Amniotic epithelial cell (primary cell): ENCODE data around the gene ZNF740.
"Not testable (repeated sequence)": the region's sequence is repeated elsewhere in the genome, so short reads cannot be mapped to it uniquely, and the experiment has no call there.

Experiments used
- DNase-seq: peaks from one replicate; pipeline ENCODE4 v3.0.0-alpha.2; 2010; ENCODE audit warnings: low read depth

ZNF740 gene

GRCh38 chr12:53180220-53180930 is at the start of gene ZNF740, which contains the start of gene CSAD:
Gene ZNF740 (plus strand): TSS chr12:53180722. CDS start chr12:53181984, 1,262 bp downstream.
Gene CSAD (minus strand): TSS chr12:53180925. CDS start chr12:53173470, 7,455 bp downstream.
- DNase-seq, result peak; percentile 97

GRCh38 chr12:53131844-53132243 is 48.7 kb upstream of the ZNF740 start:
- no peak for DNase-seq

GRCh38 chr12:53133722-53134121 is 46.8 kb upstream of the ZNF740 start:
- DNase-seq, result no peak

GRCh38 chr12:53143355-53143754 is 37.2 kb upstream of the ZNF740 start:
- no peak for DNase-seq

- DNase-seq, result peak; percentile 97
These were observed 34.9 kb upstream of the ZNF740 start for GRCh38 chr12:53145383-53146260.

- DNase-seq, result no peak
These were observed 33.3 kb upstream of the ZNF740 start for GRCh38 chr12:53147181-53147580.

GRCh38 chr12:53147653-53148052 is 32.9 kb upstream of the ZNF740 start:
- DNase-seq, result no peak

- no peak for DNase-seq
These were observed 29.5 kb upstream of the ZNF740 start for GRCh38 chr12:53151039-53151438.

GRCh38 chr12:53152390-53152789 is 28.1 kb upstream of the ZNF740 start:
- no peak for DNase-seq

- peak; percentile 60 for DNase-seq
These were observed 21.2 kb upstream of the ZNF740 start for GRCh38 chr12:53159195-53159839.

- DNase-seq, result no peak
These were observed 20.5 kb upstream of the ZNF740 start for GRCh38 chr12:53160000-53160399.

- no peak for DNase-seq
These were observed 19.8 kb upstream of the ZNF740 start for GRCh38 chr12:53160673-53161072.

- DNase-seq, result no peak
These were observed 19.2 kb upstream of the ZNF740 start for GRCh38 chr12:53161119-53161911.

GRCh38 chr12:53163008-53163407 is 17.5 kb upstream of the ZNF740 start:
- not testable (repeated sequence) for DNase-seq

- no peak for DNase-seq
These were observed 13.7 kb upstream of the ZNF740 start for GRCh38 chr12:53166837-53167236.

GRCh38 chr12:53169644-53170043 is 10.9 kb upstream of the ZNF740 start:
- DNase-seq, result no peak

- DNase-seq, result no peak
These were observed 10.3 kb upstream of the ZNF740 start for GRCh38 chr12:53170215-53170614.

GRCh38 chr12:53170876-53171724 is 9.4 kb upstream of the ZNF740 start:
- DNase-seq, result peak; percentile 51

- DNase-seq, result peak; percentile 45
These were observed 8.7 kb upstream of the ZNF740 start for GRCh38 chr12:53171725-53172329.

GRCh38 chr12:53172352-53172751 is 8.2 kb upstream of the ZNF740 start:
- DNase-seq, result peak; percentile 61
